HEK293T (cell line): ENCODE measurements around the gene ARHGEF7.

Experiments used
- ARNT ChIP-seq: fragments of 450-650 bp; IDR thresholded peaks from 2 replicates; pipeline ENCODE4 v1.6.1; 2017; ENCODE audit warnings: mild to moderate bottlenecking
- FOXA1 ChIP-seq: fragments of 450-650 bp; IDR thresholded peaks from 2 replicates; pipeline ENCODE4 v1.6.1; 2016; ENCODE audit warnings: mild to moderate bottlenecking
- FOXM1 ChIP-seq: fragments of 450-650 bp; IDR thresholded peaks from 2 replicates; pipeline ENCODE4 v1.6.1; 2017; ENCODE audit warnings: mild to moderate bottlenecking, borderline replicate concordance
- L3MBTL2 ChIP-seq: fragments of 450-650 bp; conservative IDR thresholded peaks from 2 replicates; pipeline ENCODE4 v1.6.1; 2016; ENCODE audit warnings: mild to moderate bottlenecking
- NFRKB ChIP-seq: fragments of 450-650 bp; IDR thresholded peaks from 2 replicates; pipeline ENCODE4 v1.6.1; 2016; ENCODE audit warnings: mild to moderate bottlenecking, moderate library complexity
- SP1 ChIP-seq: fragments of 450-650 bp; IDR thresholded peaks from 2 replicates; pipeline ENCODE4 v1.6.1; 2017
- SUZ12 ChIP-seq: fragments of 450-650 bp; IDR thresholded peaks from 2 replicates; pipeline ENCODE4 v1.6.1; 2016; ENCODE audit warnings: mild to moderate bottlenecking
- ZNF384 ChIP-seq: fragments of 450-650 bp; IDR thresholded peaks from 2 replicates; pipeline ENCODE4 v1.6.1; 2016
- TF ChIP-seq, protein P1 (sequence below): fragments of 450-650 bp; IDR thresholded peaks from 2 replicates; pipeline ENCODE4 v1.6.1; 2016

DNA sequence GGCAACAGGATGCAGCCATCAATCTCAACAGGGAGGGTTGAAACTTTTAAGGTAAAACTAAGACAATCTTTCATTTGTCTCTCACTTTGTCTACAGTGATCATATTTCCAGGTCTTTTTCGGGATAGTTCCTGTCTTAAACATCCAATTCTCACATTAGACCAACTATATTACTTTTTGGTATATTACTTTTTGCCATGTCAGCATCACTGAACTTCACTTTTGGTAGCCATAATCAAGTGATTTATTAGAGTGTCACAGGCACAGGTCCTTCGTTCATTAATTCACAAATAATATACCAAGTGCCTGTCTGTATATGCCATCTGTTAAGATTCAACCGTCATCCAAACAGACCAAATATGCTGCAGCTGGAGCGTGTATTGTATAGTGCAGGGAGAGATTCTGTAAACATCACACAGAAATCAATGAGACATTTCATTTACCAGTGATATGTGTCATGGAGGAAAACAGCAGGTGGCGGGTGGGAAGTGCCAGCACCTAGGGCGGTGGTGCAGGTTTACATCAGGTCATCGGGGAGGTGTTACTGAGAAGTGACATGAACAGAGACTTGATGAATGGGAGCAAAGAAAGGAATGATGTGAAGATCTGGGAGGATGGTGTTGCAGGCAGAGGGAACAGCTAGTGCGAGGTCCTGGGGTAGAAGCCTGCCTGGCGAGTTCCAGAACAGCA is 24.9 kb downstream of the ARHGEF7 start:
- TF ChIP-seq SP1: no peak
- no peak for TF ChIP-seq NFRKB
- TF ChIP-seq L3MBTL2: no peak
- TF ChIP-seq FOXM1: no peak
- no peak for TF ChIP-seq SUZ12
- TF ChIP-seq, protein P1, sequence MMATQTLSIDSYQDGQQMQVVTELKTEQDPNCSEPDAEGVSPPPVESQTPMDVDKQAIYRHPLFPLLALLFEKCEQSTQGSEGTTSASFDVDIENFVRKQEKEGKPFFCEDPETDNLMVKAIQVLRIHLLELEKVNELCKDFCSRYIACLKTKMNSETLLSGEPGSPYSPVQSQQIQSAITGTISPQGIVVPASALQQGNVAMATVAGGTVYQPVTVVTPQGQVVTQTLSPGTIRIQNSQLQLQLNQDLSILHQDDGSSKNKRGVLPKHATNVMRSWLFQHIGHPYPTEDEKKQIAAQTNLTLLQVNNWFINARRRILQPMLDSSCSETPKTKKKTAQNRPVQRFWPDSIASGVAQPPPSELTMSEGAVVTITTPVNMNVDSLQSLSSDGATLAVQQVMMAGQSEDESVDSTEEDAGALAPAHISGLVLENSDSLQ: no peak
- TF ChIP-seq ARNT: no peak
- TF ChIP-seq FOXA1: no peak
- TF ChIP-seq ZNF384: no peak
